Measurements from ENCODE around the gene GABARAPL1.

GABARAPL1 gene

DNA sequence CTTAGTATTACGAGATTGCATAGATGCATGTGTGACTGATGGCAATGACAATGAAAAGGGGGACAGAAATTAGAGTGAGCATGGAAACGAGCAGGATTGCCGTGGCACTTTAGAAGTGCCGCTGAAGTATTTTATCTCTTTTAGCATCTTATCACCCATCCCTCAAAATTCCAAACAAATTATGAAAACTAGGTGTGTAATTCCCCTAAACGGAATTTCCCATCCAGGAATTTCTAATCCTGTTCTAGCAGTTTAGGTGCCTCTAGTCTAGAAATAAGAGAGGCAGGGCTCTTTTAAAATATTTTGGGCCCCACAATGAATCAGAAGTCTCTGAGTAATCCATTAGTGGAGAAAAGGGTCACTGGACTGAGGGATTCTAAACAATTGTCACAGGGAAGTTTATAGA is 32.9 kb upstream of the GABARAPL1 start:
- TF ChIP-seq FOXP2 (optimal IDR thresholded peaks at IDR 0.05; ENCODE audit: borderline replicate concordance, extremely low read depth, extremely low read length, insufficient read depth) (no peak), TAF1 (IDR thresholded peaks at IDR 0.05; ENCODE audit: borderline replicate concordance, insufficient read depth, low read length) (no peak), SIN3A (IDR thresholded peaks at IDR 0.05; ENCODE audit: borderline replicate concordance, insufficient read depth, low read length) (no peak), POLR2AphosphoS5 (IDR thresholded peaks at IDR 0.05; ENCODE audit: low read depth, low read length) (no peak)
- TF ChIP-seq, protein P1, sequence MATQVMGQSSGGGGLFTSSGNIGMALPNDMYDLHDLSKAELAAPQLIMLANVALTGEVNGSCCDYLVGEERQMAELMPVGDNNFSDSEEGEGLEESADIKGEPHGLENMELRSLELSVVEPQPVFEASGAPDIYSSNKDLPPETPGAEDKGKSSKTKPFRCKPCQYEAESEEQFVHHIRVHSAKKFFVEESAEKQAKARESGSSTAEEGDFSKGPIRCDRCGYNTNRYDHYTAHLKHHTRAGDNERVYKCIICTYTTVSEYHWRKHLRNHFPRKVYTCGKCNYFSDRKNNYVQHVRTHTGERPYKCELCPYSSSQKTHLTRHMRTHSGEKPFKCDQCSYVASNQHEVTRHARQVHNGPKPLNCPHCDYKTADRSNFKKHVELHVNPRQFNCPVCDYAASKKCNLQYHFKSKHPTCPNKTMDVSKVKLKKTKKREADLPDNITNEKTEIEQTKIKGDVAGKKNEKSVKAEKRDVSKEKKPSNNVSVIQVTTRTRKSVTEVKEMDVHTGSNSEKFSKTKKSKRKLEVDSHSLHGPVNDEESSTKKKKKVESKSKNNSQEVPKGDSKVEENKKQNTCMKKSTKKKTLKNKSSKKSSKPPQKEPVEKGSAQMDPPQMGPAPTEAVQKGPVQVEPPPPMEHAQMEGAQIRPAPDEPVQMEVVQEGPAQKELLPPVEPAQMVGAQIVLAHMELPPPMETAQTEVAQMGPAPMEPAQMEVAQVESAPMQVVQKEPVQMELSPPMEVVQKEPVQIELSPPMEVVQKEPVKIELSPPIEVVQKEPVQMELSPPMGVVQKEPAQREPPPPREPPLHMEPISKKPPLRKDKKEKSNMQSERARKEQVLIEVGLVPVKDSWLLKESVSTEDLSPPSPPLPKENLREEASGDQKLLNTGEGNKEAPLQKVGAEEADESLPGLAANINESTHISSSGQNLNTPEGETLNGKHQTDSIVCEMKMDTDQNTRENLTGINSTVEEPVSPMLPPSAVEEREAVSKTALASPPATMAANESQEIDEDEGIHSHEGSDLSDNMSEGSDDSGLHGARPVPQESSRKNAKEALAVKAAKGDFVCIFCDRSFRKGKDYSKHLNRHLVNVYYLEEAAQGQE (IDR thresholded peaks at IDR 0.05; ENCODE audit: insufficient read depth in 1 of 2, low read depth in 2 of 2, low read length in 2 of 2): no peak

DNA sequence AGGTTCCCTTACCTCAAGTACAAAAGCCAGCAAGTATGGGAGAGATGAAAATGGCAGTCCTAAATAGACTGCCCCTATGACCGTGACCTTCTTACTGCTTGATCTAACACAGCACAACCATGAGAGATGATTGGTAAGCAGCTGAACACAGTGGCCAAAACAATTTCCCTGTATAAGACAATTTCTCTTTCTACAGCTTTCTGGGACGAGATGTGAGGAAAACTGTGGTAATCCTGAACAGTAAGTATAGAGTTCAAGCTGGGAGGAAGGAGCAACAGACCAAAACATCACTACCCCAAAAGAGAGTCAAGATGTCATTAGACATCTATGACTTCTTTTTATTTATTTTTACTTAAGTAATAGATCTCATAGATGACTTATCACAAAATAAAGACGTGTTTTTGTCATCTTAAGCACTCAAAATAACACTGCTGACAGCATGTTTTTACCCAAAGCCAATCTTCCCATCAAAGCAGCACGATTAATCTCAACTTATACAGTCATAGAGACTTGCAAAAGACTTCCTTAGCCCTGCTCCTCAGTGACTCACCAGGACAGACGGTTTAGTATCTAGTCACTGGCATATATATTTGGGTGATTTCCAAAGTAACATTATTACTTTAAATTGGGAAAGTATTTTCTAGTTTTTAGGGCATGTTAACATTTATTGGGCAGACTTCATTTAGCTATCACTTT is 30.2 kb upstream of the GABARAPL1 start:
- TF ChIP-seq TAF1 (IDR thresholded peaks at IDR 0.05; ENCODE audit: borderline replicate concordance, insufficient read depth, low read length): no peak
- no peak for TF ChIP-seq SIN3A (IDR thresholded peaks at IDR 0.05; ENCODE audit: borderline replicate concordance, insufficient read depth, low read length)
- no peak for TF ChIP-seq FOXP2 (optimal IDR thresholded peaks at IDR 0.05; ENCODE audit: borderline replicate concordance, extremely low read depth, extremely low read length, insufficient read depth)
- TF ChIP-seq, protein P1 (IDR thresholded peaks at IDR 0.05; ENCODE audit: insufficient read depth in 1 of 2, low read depth in 2 of 2, low read length in 2 of 2): no peak
- TF ChIP-seq POLR2AphosphoS5 (IDR thresholded peaks at IDR 0.05; ENCODE audit: low read depth, low read length): no peak

DNA sequence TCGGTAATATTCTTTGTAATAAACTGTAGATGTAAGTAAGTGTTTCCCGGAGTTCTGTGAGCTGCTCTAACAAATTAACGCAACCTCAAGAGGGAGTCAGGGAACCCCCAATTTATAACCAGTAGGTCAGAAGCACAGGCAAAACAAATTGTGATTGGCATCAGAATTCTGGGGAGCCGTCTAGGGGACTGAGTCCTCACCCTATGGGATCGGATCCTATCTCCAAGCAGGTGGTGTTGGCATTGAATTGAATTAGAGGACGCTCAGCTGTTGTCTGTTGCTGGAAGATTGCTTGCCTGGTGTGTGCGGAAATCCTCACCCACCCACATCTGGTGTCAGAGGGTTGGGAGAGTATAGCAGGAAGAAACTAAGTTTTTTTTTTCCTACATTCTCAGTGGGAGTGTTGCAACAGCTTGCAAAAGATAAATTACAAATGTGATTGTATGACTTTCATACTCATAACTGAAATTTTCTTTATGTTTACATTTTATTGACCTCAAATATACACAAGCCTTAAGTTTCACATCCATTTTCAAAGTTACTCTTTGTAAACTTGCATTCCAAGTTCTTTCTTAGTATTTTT is 28.3 kb upstream of the GABARAPL1 start:
- no peak for TF ChIP-seq FOXP2 (optimal IDR thresholded peaks at IDR 0.05; ENCODE audit: borderline replicate concordance, extremely low read depth, extremely low read length, insufficient read depth)
- no peak for TF ChIP-seq POLR2AphosphoS5 (IDR thresholded peaks at IDR 0.05; ENCODE audit: low read depth, low read length)
- no peak for TF ChIP-seq TAF1 (IDR thresholded peaks at IDR 0.05; ENCODE audit: borderline replicate concordance, insufficient read depth, low read length)
- TF ChIP-seq SIN3A (IDR thresholded peaks at IDR 0.05; ENCODE audit: borderline replicate concordance, insufficient read depth, low read length): no peak
- TF ChIP-seq, protein P1 (IDR thresholded peaks at IDR 0.05; ENCODE audit: insufficient read depth in 1 of 2, low read depth in 2 of 2, low read length in 2 of 2): no peak

DNA sequence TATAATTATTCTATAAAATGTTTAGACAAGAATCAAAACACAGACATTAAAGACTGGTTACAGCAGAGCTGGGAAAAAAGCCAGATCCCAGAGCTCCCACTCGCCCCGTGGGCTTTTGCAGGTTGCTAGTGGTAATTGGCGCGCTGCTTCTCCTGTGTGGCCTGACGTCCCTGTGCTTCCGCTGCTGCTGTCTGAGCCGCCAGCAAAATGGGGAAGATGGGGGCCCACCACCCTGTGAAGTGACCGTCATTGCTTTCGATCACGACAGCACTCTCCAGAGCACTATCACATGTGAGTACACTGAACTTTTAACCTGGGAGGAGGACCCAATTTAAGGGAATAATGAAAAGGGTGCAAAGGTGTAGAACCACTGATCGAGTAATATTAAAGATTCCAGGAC is 26.4 kb upstream of the GABARAPL1 start:
- TF ChIP-seq FOXP2 (optimal IDR thresholded peaks at IDR 0.05; ENCODE audit: borderline replicate concordance, extremely low read depth, extremely low read length, insufficient read depth) (no peak), TAF1 (IDR thresholded peaks at IDR 0.05; ENCODE audit: borderline replicate concordance, insufficient read depth, low read length) (no peak), POLR2AphosphoS5 (IDR thresholded peaks at IDR 0.05; ENCODE audit: low read depth, low read length) (no peak), SIN3A (IDR thresholded peaks at IDR 0.05; ENCODE audit: borderline replicate concordance, insufficient read depth, low read length) (no peak)
- TF ChIP-seq, protein P1 (IDR thresholded peaks at IDR 0.05; ENCODE audit: insufficient read depth in 1 of 2, low read depth in 2 of 2, low read length in 2 of 2): no peak

All from PFSK-1 (cell line).